ENCODE data around the gene HOXD4. TPM values are rescaled to one million over a fixed set of nuclear protein-coding genes. Genes with fewer than 3 reads are reported as not detected.

Gene HOXD4
- total RNA-seq, 1 experiment from 2014 or later: 0.61 TPM

DNA sequence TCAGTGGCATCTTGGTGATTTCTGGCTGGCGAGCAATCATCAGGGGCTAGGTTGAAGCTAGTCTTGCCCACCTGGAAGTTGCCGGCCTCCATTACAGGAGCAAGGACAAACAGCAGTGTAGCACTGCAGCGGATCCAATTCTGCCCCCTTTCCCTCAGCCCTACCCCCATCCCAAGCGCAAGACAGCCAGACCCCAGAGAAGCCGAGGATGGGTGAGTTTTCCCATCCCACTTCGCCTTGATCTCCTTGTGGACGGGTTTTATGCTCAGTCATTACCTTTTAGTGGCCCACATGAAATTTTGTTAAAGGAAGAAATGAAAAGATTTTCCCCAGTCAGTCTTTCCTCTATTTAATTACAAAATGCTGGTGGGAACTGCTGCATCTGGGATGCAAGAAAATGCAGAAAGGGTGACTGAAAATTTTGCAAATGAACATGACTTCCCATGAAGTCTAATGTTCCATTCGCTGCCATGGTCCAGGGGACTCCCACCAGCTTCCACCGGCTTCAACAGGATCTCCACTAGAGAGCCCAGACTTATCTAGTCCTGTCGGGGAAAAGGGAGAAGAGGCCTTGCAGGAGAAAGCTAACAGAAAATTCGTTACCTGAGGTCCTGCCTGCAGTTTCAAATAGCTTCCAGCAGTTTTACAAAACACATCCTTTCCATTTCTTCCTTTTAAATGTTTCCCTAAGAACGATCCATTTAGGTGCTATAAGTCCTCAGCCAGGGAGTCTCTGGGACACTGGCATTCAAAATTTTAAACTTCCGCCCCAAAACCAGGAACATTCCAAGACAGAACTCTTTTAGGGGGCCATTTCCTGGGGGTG, 30.8 kb upstream of the HOXD4 start:
- Histone ChIP-seq H3K9ac (ENCODE audit: low read length) (no peak overlapping the region), H3K4me1 (ENCODE audit: control insufficient read depth in 1 of 2, insufficient read depth in 2 of 2, low read length in 2 of 2) (peaks cover 0 to 5% of the 10 kb centered on the region in 2 experiments; a peak in 1 of 4 replicates), H4K20me1 (ENCODE audit: insufficient read depth) (no peaks in the 10 kb centered on the region), H3K79me2 (ENCODE audit: insufficient read depth, low read length) (no peaks in the 10 kb centered on the region), H3K27me3 (ENCODE audit: insufficient read depth, low read length) (no peaks in the 10 kb centered on the region), H3K27ac (ENCODE audit: low read depth, low read length) (no peak overlapping the region), H3K9me2 (ENCODE audit: insufficient read depth) (no peaks in the 10 kb centered on the region), H3K9me3 (ENCODE audit: control insufficient read depth in 1 of 2, insufficient read depth in 1 of 2, low read depth in 1 of 2, low read length in 2 of 2) (no peaks in the 10 kb centered on the region), H3K36me3 (ENCODE audit: control insufficient read depth in 1 of 2, insufficient read depth in 2 of 2, low read length in 2 of 2) (no peaks in the 10 kb centered on the region), H3K4me3 (replicated peaks in 1 of 2; ENCODE audit: low read depth in 1 of 2, low read length in 2 of 2) (no peak overlapping the region), H3K4me2 (ENCODE audit: low read length) (no peak overlapping the region), H2AFZ (ENCODE audit: low read depth, low read length, poor library complexity, severe bottlenecking) (no peak overlapping the region)
- ChIA-PET POLR2A (no interaction called here), RAD21 (ENCODE audit: low non-redundant PET in 1 of 2, low total read pairs in 2 of 2, uncharacterized antibody in 2 of 2, unreplicated experiment in 2 of 2) (no interaction called here), CTCF (interaction anchor here (0.8 to 2.1 kb wide), 6 partner anchors 10 to 1028 kb away, joined by 3 to 11 read pairs (median 4); no protein-coding TSS in a partner anchor)
- BruUV-seq (replicated peaks): no TSS peak
- no peak for DNase-seq (ENCODE audit: low read depth, low spot score)
- TF ChIP-seq, protein P1, sequence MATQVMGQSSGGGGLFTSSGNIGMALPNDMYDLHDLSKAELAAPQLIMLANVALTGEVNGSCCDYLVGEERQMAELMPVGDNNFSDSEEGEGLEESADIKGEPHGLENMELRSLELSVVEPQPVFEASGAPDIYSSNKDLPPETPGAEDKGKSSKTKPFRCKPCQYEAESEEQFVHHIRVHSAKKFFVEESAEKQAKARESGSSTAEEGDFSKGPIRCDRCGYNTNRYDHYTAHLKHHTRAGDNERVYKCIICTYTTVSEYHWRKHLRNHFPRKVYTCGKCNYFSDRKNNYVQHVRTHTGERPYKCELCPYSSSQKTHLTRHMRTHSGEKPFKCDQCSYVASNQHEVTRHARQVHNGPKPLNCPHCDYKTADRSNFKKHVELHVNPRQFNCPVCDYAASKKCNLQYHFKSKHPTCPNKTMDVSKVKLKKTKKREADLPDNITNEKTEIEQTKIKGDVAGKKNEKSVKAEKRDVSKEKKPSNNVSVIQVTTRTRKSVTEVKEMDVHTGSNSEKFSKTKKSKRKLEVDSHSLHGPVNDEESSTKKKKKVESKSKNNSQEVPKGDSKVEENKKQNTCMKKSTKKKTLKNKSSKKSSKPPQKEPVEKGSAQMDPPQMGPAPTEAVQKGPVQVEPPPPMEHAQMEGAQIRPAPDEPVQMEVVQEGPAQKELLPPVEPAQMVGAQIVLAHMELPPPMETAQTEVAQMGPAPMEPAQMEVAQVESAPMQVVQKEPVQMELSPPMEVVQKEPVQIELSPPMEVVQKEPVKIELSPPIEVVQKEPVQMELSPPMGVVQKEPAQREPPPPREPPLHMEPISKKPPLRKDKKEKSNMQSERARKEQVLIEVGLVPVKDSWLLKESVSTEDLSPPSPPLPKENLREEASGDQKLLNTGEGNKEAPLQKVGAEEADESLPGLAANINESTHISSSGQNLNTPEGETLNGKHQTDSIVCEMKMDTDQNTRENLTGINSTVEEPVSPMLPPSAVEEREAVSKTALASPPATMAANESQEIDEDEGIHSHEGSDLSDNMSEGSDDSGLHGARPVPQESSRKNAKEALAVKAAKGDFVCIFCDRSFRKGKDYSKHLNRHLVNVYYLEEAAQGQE (IDR thresholded peaks at IDR 0.05; ENCODE audit: low read depth): no peak
- TF ChIP-seq SIN3A (IDR thresholded peaks at IDR 0.05; ENCODE audit: low read depth): no peak
- no peak for TF ChIP-seq POLR2A (IDR thresholded peaks at IDR 0.05; ENCODE audit: borderline replicate concordance, extremely low read depth, insufficient read depth, insufficient read length)
- TF ChIP-seq, protein P2, sequence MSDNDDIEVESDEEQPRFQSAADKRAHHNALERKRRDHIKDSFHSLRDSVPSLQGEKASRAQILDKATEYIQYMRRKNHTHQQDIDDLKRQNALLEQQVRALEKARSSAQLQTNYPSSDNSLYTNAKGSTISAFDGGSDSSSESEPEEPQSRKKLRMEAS (IDR thresholded peaks at IDR 0.05): no peak
- TF ChIP-seq EGR1 (IDR thresholded peaks at IDR 0.05; ENCODE audit: low read depth): no peak
- TF ChIP-seq EZH2phosphoT487 (IDR thresholded peaks at IDR 0.05; ENCODE audit: borderline replicate concordance): no peak
- no peak for TF ChIP-seq ZFX (IDR thresholded peaks at IDR 0.05)
- TF ChIP-seq SP1 (IDR thresholded peaks at IDR 0.05; ENCODE audit: low read depth): no peak
- TF ChIP-seq FOSL1 (IDR thresholded peaks at IDR 0.05; ENCODE audit: low read depth): no peak
- TF ChIP-seq CBX3 (IDR thresholded peaks at IDR 0.05; ENCODE audit: low read depth): no peak
- intact Hi-C loops (cut with micrococcal nuclease): no loop called here
- ATAC-seq: no peak
